WI38 (cell line): Measurements from ENCODE around the gene CHPF.

Experiments
- H3K4me3 ChIP-seq: 2 replicates; pipeline ENCODE4 v1.5.1; 2011; ENCODE audit warnings: low read depth, mild to moderate bottlenecking, control low read depth, low read length
- CTCF ChIP-seq: IDR thresholded peaks from 2 replicates; pipeline ENCODE4 v1.5.1; 2012; ENCODE audit warnings: low read depth, mild to moderate bottlenecking, control low read depth, low read length

The CHPF gene

GRCh38 chr2:219566640-219567039, 23.0 kb upstream of the CHPF start:
- TF ChIP-seq CTCF = no peak
- H3K4me3 ChIP-seq = no peak overlapping the region

GRCh38 chr2:219565130-219566080, 21.8 kb upstream of the CHPF start:
- no peak for TF ChIP-seq CTCF

GRCh38 chr2:219563271-219563928, 19.8 kb upstream of the CHPF start:
- TF ChIP-seq CTCF = no peak
- no peak overlapping the region for H3K4me3 ChIP-seq

More at GRCh38 chr2:219565130-219566080, 21.8 kb upstream of the CHPF start:
- H3K4me3 ChIP-seq = no peak overlapping the region

GRCh38 chr2:219562049-219563020, 18.7 kb upstream of the CHPF start:
- no peak for TF ChIP-seq CTCF
- no peak overlapping the region for H3K4me3 ChIP-seq

GRCh38 chr2:219561179-219562048, 17.8 kb upstream of the CHPF start:
- no peak overlapping the region for H3K4me3 ChIP-seq
- no peak for TF ChIP-seq CTCF

GRCh38 chr2:219560893-219561178, 17.2 kb upstream of the CHPF start:
- H3K4me3 ChIP-seq = no peak overlapping the region
- TF ChIP-seq CTCF = no peak
